ENCODE data around the gene RBFOX2.
"Not testable (repeated sequence)": the region's sequence is repeated elsewhere in the genome, so short reads cannot be mapped to it uniquely, and the experiment has no call there.

RBFOX2 gene, protein sequence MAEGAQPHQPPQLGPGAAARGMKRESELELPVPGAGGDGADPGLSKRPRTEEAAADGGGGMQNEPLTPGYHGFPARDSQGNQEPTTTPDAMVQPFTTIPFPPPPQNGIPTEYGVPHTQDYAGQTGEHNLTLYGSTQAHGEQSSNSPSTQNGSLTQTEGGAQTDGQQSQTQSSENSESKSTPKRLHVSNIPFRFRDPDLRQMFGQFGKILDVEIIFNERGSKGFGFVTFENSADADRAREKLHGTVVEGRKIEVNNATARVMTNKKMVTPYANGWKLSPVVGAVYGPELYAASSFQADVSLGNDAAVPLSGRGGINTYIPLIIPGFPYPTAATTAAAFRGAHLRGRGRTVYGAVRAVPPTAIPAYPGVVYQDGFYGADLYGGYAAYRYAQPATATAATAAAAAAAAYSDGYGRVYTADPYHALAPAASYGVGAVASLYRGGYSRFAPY

DNA sequence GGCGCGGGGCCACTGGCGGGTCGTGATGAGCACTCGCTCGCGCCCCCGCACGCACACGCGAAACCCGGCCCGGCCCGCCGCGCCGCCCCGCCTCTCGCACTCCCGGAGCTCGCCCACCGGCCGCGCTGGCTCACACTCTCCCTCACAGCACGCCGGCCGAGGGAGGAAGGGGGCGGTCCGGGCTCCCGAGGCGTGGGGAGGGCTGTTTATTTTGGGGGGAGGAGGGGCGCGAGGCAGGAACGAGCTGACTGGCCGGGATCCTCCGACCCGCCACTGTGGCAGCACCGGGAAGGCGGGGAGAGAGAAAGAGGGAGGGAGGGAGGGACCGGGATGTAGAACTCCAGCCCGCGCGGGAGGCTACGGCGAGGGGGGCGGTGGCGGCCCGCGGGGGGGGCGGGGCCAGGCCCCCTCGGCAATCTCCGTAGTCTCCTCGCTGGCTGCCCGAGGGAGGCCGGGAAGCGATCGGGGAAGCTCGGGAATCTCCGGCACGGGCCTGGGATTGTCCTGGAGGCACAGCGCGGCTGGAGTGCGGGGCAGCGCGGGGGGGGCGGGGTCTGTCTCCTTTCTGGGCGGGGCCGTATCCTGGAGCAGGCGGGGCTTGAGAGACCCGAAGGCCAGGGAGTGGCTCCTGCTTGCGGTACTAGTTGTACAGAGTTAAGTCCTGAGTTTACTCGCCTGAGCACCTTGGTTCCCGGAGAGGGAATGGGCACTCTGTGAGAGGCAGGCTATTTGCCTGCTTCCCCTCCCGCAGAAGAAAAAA lies at the start of gene RBFOX2:
TSS of gene RBFOX2 (minus strand) at position 179 of the 760 bp plus-strand sequence. CDS start 399 bp downstream, outside the sequence.
- DNase-seq (ENCODE audit: low read depth in 2 of 2), result peak; percentile 71 to 73

DNA sequence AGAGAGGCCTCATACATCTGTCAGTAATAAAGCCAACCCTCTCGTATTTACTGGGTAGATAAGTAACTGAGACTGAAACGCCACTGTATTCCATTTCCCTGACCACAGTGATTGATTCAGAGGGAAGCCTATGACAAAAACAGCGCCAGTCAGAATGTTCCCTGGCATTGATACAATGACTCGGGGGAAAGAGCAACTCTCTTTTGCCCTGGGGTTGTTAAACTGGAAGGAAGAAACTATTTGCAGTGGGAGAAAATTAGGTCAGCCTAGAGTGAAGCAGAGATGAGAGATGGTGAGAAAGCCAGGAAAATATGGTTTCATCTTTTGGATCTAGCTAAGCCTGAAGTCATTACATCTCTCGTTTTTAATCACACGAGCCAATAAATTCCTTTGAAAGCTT lies 48.6 kb upstream of the RBFOX2 start:
- no peak for DNase-seq (ENCODE audit: low read depth in 2 of 2)

DNA sequence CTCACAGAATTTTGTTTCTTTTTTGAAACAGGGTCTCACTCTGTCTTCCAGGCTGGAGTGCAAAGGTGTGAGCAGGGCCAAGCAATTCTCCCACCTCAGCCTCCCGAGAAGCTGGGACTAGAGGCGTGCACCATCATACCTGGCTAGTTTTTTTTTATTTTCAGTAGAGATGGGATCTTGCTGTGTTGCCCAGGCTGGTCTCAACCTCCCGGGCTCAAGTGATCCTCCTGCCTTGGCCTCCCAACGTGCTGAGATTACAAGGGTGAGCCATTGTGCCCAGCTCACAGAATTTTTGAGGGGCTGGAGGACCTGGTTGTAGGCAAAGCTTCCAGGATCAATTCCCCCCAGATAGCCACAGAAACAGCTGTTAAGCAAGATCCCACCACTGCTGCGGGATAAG lies 47.1 kb upstream of the RBFOX2 start:
- DNase-seq (ENCODE audit: low read depth in 2 of 2), result no peak

DNA sequence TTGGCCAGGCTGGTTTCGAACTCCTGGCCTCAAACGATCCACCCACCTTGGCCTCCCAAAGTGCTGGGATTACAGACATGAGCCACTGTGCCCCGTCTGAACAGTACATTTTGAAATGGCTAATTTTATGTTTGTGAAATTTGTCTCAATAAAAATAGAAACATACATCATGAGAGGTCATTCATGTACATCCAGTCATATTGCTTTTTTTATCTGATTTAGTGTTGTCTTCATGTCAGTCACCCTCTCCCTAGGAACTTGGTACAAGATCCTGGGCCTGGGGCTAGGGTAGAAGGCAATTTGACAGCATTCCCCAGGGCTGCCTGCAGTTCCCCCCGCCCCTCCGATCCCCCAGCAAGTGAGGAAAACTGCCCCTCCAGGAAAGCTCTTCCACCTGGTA lies 46.6 kb upstream of the RBFOX2 start:
- DNase-seq (ENCODE audit: low read depth in 2 of 2), result no peak

DNA sequence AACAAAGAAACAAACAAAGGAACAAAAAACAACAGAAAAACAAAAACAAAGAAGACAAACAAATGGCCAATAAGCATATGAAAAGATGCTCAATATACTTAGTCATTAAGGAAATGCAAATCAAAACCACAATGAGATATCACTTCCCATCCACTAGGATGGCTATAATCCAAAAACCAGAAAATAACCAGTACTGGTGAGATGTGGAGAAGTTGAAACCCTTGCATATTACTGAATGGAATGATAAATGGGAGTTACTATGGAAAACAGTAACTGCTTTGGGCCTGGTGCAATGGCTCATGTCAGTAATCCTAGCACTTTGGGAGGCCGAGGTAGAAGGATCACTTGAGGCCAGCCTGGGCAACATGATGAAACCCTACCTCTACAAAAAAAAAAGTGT lies 44.9 kb upstream of the RBFOX2 start:
- DNase-seq (ENCODE audit: low read depth in 2 of 2), result no peak

DNA sequence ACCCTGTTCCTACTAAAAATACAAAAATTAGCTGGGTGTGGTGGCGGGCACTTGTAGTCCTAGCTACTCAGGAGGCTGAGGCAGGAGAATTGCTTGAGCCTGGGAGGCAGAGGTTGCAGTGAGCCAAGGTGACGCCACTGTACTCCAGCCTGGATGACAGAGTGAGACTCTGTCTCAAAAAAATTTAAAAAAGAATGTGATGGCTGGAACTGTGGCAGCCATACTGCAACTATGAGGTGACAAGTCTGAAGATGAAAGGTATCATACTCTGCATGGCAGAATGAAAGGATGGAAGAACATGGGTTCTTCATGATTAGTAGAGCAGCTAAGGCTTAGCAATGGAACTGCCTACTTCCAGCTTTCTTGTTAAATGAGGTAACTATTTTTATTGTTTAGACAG lies 42.0 kb upstream of the RBFOX2 start:
- not testable (repeated sequence) for DNase-seq (ENCODE audit: low read depth in 2 of 2)

DNA sequence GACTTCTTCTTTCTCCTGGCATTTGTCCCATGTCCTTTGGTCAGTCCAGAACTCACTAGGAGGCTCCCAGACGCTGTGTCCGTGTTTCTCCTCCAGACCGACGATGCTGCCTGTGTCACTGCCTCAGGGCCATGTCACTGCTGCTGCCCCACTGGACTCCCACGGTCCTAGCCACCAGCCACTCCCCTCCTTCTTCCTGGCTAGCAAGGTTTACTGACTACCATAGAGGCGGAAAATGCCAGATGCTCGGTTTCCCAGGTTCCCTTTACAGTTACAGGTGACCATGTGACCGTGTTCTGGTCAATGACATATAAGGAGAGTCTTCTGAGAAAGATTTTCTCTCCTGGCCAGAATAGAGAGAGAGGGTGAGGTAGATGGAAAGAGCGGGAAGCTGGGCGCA lies 40.7 kb upstream of the RBFOX2 start:
- no peak for DNase-seq (ENCODE audit: low read depth in 2 of 2)

DNA sequence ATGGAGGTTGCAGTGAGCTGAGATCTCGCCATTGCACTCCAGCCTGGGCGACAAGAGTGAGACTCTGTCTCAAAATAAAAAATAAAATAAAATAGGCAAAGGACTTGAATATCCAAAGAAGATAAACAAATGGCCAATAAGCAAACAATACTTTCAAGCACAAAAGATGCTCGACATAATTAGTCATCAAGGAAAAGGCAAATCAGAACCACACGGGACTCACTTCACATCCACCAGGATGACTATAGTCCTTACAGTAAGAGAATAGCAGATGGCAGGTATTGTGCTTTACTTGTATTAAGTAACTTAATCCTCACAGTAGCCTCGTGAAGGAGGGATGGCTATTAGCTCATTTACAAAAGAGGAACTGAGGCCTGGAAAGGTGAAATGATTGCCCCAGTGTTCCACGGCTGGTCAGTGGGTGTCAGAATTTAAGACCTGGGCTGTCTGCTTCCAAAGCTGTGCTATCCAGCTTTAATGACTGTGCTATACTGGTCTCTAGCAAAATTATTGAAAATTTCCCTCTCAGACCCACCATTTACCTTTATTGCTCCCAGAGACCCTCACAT lies 40.2 kb upstream of the RBFOX2 start:
- no peak for DNase-seq (ENCODE audit: low read depth in 2 of 2)

DNA sequence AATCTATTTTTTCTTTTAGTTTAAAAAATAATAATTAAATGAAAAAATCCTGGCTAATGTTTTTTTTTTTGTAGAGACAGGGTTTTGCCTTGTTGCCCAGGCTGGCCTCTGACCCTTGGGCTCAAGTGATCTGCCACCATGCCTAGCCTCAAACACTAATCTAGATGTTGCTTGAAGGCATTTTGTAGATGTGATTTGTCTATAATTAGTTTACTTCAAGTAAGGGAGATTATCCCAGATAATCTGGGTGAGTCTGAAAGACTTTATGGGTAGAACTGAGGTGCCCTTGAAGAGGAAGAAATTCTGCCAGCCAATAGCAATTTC lies 38.6 kb upstream of the RBFOX2 start:
- no peak for DNase-seq (ENCODE audit: low read depth in 2 of 2)

DNA sequence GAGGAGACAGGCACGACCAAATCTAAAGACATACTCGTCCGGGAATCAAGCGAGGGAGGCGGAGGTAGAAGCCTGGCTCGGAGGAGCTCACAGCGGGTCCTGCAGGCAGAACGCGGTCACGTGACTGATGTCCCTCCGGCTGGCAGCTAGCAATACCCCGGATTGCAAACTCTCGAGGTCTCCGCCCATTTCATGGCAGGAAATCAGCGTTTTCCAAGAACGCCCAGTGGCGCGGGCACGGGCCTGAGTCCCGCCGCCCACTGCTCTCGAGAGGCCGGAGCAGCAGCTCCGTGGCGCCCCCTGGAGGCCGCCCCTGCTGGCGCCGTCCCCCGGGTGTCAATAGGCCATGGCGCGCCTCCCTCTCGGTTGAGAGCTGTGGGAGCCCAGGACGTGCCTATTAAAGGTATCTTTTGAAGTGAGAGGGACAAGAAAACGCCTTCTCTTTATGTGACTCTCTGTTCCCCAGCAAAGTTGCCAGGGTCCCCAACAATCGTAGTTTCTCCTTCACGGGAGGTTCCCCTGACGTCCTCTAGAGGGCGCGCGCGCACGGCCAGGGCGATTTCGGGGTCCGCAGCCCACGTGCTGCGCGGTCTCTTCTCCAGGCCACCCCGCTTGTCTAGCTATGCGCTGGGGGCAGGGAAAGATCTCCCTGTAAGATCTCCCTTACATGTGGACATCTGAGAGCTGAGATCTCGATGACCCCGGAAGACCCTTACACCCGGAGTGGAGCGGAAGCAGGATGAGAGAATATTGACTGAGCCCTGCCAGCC lies 37.3 kb upstream of the RBFOX2 start:
- DNase-seq (ENCODE audit: low read depth in 2 of 2), result peak; percentile 49 to 55

DNA sequence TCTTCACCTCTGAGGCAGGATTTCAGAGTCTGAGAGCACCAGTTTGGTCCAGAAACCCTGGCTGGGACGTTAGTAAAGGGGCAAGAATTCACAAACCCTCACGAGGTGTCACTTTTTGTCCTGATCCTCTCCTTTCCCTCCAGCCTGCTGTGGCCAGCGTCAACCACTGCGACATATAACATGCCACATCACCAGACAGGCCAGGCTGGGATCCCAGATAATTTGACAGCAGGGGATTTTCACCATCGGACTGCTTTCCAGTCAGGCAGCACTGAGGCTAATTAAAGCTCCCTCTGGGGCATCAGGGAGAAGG lies 36.8 kb upstream of the RBFOX2 start:
- no peak for DNase-seq (ENCODE audit: low read depth in 2 of 2)

DNA sequence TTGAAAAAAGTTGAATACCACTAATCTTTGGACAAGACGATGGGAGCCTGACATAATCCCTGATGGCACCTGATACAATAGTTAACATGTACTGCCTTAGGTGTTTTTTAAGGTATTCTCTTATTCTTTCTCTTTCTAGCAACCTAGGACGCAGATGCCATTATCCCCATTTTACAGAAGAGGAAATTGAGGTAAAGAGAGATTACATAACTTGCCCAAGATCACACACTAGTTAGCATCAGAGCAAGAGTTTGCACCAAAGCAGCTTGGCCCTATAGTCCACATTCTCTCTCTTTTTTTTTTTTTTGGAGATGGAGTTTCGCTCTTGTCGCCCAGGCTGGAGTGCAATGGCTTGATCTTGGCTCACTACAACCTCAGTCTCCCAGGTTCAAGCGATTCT lies 35.7 kb upstream of the RBFOX2 start:
- no peak for DNase-seq (ENCODE audit: low read depth in 2 of 2)

DNA sequence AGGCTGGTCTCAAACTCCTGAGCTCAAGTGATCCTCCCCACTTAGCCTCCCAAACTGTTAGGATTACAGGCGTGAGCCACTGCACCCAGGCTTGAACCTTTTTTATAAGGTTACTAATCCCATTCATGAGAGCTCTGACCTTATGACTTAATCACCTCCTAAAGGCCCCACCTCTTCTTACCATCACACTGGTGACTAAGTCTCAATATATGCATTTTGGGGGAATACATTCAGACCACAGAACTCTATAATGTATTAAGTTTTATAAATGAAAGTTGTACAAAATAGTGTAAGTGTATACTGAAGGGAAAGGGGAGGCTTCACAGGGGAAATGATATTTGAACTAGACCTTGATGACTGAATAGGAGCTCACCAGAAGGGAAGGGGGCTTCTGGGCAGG lies 28.4 kb upstream of the RBFOX2 start:
- no peak for DNase-seq (ENCODE audit: low read depth in 2 of 2)

DNA sequence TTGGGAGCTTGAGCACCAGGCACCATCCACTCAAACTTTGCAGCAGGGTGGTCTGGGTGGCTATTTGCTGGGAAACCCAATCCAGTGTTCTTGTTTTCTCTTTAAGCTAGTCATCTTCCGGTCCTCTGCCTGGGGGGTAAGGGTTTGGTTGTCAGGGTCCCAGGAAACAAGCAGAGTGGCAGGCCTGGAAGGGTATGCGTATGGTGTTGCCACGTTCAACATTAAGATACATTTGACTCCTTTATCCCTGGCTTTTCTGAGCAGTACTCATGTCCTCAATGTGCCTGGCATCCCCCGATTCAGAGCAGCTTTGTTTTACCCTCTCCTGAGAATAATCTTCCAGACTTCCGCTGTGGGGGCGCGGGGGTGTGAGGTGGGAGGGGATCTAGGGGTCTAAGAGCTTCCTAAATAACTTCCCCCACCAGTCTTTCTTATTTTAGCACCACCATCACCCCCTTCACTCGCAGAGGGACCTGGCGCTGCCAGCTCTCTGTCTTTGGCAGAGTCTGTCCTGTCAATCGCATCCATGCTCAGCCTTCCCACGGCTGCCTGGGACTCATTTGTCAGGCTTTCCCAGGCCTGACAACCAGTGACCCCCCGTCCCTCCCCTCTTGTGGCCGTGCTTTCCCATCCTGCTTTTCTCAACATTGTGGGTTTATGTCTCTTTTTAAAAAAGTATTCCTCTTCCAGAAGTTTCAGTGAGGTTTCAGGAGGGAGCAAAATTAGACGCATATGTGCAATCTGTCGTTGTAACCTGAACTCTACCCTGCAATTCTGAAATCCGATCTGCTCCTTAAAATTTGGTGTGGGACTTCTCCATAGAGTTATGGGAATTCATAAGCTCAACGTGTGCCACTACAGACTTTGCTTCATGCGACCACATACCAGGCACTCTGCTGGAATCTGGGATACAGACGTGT lies 27.0 kb upstream of the RBFOX2 start:
- no peak for DNase-seq (ENCODE audit: low read depth in 2 of 2)

DNA sequence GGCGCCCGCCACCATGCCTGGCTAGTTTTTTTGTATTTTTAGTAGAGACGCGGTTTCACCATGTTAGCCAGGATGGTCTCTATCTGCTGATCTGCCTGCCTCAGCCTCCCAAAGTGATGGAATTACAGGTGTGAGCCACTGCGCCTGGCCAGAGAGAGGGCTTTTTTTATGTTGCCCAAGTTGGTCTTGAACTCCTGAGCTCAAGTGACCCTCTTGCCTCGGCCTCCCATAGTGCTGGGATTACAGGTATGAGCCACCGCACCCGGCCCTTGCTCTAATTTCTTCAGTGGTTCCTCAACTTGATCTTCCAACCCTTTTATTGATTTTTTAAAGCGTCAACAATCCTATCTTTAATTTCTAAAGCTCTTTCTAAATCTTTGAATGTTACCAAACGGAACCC lies 25.8 kb upstream of the RBFOX2 start:
- DNase-seq (ENCODE audit: low read depth in 2 of 2), result not testable (repeated sequence)

DNA sequence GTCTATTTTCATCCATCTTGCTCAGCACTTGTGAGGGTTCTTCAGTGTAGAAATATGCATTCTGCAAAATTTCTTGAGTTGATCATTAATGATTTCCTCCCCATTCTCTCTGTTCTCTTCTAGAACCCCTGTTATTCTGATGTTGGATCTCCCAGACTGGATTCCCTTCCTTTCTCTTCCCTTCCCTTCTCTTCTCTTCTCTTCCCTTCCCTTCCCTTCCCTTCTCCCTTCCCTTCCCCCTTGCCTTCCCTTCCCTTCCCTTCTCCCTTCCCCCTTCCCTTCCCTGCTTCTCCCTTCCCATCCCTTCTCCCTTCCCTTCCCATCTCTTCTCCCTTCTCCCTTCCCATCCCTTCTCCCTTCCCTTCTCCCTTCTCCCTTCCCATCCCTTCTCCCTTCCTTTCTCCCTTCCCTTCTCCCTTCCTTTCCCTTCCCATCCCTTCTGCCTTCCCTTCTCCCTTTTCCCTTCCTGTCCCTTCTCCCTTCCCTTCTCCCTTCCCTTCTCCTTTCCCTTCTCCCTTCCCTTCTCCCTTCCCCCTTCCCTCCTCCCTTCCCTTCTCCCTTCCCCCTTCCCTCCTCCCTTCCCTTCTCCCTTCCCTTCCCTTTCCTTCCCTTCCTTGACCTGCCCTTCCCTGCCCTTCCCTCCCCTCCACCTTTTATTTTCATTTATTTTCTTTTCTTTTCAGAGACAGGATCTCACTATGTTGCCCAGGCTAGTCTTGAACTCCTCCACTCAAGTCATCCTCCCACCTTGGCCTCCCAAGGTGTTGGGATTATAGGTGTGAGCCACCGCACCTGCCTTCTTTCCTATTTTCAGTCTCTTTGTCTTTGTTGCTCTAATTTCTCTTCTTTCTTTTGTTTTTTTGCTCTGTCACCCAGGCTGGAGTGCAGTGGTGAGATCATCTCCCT lies 24.9 kb upstream of the RBFOX2 start:
- no peak for DNase-seq (ENCODE audit: low read depth in 2 of 2)

DNA sequence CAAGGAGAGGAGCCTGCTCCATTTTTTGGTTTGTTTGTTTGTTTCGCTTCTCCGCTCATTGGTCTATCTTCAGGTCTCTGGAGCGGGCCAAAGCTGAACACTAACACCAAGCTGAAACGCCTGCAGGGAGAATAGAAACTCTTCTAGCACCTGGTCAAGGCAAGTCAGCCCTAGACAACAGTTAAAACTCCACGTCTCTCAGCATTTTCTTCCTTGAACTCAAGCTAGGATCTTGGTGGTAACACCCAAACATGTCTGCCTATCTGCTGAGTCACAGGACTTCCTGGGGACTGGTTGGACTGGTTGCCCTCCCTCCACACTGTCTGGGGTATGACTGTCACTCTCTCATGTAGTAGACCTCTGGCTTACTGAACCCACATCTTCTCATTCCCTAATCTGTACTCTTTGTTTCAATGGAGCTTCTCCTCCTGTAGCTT lies 23.9 kb upstream of the RBFOX2 start:
- no peak for DNase-seq (ENCODE audit: low read depth in 2 of 2)

DNA sequence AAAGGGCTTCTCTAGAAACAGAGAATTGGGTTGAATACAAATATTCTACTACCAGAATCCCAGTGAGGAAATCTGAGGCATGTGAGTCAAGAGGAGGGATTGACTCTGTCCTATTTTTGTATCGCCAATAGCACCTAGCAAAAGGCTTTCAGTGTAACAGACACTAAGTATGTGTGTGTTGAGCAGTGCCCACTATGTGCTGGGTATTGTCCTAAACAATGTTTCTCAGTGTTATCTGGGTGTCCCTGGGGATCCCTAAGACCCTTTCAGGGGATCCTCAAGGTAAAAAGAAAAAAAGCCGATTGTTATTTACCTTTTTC lies 21.0 kb upstream of the RBFOX2 start:
- DNase-seq (ENCODE audit: low read depth in 2 of 2), result no peak

DNA sequence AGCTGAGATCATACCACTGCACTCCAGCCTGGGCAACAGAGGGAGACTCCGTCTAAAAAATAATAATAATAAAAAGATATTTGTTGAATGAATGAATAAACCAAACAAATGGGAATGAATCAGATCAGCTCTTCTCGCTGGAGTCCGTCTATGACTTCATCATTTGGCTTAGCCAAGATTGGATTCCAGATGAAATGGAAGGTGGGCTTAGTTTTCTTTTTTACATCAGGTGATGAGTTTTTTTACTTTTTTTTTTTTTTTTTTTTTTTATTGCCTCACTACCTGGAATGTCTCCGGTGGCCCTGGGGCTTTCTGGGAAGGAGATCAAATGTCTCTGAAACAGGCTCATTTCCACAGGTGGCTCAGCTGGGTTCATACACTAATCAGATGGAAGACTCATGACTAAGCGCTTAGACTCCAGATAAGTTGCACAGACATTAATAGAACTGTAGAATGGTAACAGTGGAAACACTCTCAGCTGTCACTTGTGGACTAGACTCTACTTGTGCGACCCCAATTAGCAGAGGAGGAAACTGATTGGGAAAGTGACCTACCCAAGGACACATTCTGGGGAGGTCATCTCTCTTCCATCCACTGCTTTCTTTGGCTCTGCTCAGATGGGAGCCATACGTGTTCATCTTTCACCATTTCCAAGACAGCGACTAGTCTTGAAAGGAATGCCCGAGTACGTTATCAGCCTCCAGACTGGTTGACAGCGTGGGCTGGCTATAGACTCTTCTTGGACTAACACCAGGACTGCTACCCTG lies 20.5 kb upstream of the RBFOX2 start:
- DNase-seq (ENCODE audit: low read depth in 2 of 2), result no peak

DNA sequence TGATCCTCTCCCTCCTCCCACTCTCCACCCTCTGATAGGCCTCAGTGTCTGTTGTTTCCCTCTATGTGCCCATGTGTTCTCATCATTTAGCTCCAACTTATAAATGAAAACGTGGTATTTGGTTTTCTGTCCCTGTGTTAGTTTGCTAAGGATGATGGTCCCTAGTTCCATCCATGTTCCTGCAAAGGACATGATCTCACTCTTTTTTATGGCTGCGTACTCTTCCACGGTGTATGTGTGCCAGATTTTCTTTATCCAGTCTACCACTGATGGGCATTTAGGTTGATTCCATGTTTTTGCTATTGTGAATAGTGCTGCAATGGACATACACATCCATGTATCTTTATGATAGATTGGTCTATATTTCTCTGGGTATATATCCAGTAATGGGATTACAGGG lies 15.9 kb upstream of the RBFOX2 start:
- DNase-seq (ENCODE audit: low read depth in 2 of 2), result not testable (repeated sequence)
